Muscle of leg (tissue), 11 donors: ENCODE data around the gene IGFL2. TPM values are rescaled to one million over a fixed set of nuclear protein-coding genes. Genes with fewer than 3 reads are reported as not detected.
"Not testable (repeated sequence)": the region's sequence is repeated elsewhere in the genome, so short reads cannot be mapped to it uniquely, and the experiment has no call there.

Experiments
- DNase-seq: peaks from one replicate; pipeline ENCODE4 v3.0.0; 2013
- H3K27ac ChIP-seq: one replicate; pipeline ENCODE4 v1.5.1; 2013; ENCODE audit warnings: mild to moderate bottlenecking, low read length, control low read depth
- H3K27me3 ChIP-seq: one replicate; pipeline ENCODE4 v1.6.1; 2013; ENCODE audit warnings: low read length; ENCODE audit not compliant: control insufficient read depth, insufficient read depth
- H3K36me3 ChIP-seq: one replicate; pipeline ENCODE4 v1.6.1; 2013; ENCODE audit warnings: low read length; ENCODE audit not compliant: control insufficient read depth, insufficient read depth
- H3K4me1 ChIP-seq: one replicate; pipeline ENCODE4 v1.6.1; 2013; ENCODE audit warnings: low read length; ENCODE audit not compliant: control insufficient read depth, insufficient read depth
- H3K4me3 ChIP-seq: one replicate; pipeline ENCODE4 v1.5.1; 2013; ENCODE audit warnings: low read length, control low read depth
- H3K9me3 ChIP-seq: replicated peaks from 2 replicates; pipeline ENCODE4 v1.6.1; 2013; ENCODE audit warnings: low read depth, low read length; ENCODE audit not compliant: control insufficient read depth
- WGBS: methylation state at CpG from one replicate; pipeline ENCODE4 v1.1.5; 2013; ENCODE audit warnings: missing lambda C conversion rate; ENCODE audit not compliant: insufficient coverage; 5-methylcytosine and 5-hydroxymethylcytosine counted together
- polyA plus RNA-seq, 8 donors: library from polyadenylated mRNA; unstranded; fragments of 120-200 nt; gene quantifications; one replicate each; pipeline versions ENCODE4 v1.2.1 to v1.2.3, GENCODE V29; 2013; ENCODE audit warnings: inconsistent platforms in 1 of 8, low replicate concordance in 1 of 8; ENCODE audit not compliant: insufficient read length in 8 of 8, insufficient read depth in 1 of 8
- total RNA-seq: library from RNA; stranded (reverse); fragments of 120-200 nt; gene quantifications from one replicate; pipeline ENCODE4 v1.2.4, GENCODE V29; 2013

The IGFL2 gene
- total and polyA plus RNA-seq, 9 donors: 0.09 to 11.4 (median 0.33) TPM; not detected in 5

DNA sequence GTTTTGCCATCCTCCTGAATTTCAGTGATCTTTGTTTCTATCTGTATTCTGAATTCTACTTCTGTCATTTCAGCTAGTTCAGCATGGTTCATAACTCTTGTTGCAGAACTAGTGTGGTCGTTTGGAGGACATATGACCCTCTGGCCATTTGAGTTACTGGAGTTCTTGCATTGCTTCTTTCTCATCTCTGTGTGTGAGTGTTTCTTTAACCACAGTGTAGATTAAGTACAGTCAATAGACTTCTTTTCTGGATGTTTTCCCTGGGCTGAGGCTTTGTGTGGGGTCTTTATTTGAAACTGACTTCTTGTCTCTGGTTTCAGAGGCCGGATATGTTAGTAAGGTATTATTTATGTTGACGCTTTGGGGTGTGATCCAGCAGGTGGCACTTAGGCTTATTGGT is 14.7 kb downstream of the IGFL2 start:
- DNase-seq: no peak
- Histone ChIP-seq H3K4me3 (no peak overlapping the region), H3K27ac (no peak overlapping the region), H3K4me1 (no peaks in the 10 kb centered on the region), H3K36me3 (no peaks in the 10 kb centered on the region), H3K27me3 (peaks cover 2% of the 10 kb centered on the region), H3K9me3 (no peaks in the 10 kb centered on the region)
- 100% methylated on average over 1 of the region's 3 CpGs for WGBS

- WGBS: 64% methylated on average over 4 of the region's 8 CpGs
- Histone ChIP-seq H3K4me3 (no peak overlapping the region), H3K27me3 (peaks cover 5% of the 10 kb centered on the region), H3K27ac (no peak overlapping the region), H3K4me1 (no peaks in the 10 kb centered on the region), H3K9me3 (no peaks in the 10 kb centered on the region), H3K36me3 (no peaks in the 10 kb centered on the region)
- DNase-seq: no peak
Measured at GRCh38 chr19:46173886-46174480, 25.9 kb downstream of the IGFL2 start.

DNA sequence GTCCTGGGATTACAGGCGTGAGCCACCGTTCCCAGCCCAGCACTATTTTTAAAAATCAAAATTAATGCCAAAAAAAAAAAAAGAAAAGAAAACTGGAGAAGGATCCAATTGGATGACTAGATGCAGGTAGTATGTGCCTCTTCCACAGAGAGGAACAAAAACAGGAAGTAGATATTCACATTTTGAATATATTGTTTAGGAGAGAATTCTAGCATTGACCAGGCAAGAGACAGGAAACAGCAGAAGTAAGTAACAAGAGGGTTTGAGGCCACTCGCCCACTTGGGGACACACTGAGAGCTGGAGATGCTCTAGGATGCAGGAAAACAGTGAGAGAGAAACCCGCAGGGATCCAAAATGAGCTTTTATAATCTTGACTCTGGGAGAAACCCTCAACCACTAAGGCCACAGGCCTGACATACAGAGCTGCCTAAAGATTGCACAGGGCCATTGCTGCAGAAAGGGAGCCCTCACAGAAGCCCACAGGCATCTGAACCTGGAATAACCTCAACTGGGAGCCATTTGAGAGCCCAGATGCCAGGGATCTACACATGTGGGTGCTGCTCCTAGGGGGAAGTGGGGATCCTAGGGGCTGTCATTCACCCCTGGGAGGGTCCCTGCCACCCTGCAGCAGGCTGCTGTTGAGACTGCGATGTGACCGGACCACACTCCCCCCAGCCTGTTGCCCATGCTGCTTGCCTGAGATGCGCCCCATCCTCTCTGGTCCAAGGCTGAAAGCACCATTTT is 28.2 kb downstream of the IGFL2 start:
- Histone ChIP-seq H3K4me1 (no peaks in the 10 kb centered on the region), H3K4me3 (no peak overlapping the region), H3K27ac (no peak overlapping the region), H3K27me3 (peaks cover 5% of the 10 kb centered on the region), H3K9me3 (no peaks in the 10 kb centered on the region), H3K36me3 (no peaks in the 10 kb centered on the region)
- DNase-seq: no peak
- 83% methylated on average over 4 of the region's 7 CpGs for WGBS

DNA sequence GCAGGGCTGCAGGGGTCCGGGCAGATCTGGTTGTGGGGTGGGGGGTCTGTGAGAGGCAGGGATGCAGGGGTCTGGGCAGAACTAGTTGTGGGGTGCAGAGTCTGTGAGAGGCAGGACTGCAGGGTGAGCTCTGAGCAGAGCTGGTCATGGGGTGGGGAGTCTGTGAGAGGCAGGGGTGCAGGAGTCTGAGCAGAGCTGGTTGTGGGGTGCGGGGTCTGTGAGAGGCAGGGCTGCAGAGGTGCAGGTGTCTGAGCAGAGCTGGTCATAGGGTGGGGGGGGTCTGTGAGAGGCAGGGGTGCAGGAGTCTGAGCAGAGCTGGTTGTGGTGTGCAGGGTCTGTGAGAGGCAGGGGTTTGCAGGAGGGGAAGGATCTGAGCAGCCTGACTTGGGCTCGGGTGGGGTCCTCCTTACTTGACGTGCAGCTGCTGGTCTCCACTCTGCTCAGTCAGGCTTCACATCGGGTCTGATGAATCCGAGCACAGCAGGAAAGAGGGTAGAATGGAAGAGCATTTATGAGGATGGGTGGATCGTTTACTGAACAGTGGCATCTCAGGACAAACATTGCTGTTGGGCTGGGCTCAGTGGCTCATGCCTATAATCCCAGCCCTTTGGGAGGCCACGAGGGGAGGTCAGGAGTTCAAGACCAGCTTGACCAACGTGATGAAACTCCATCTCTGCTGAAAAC is 31.2 kb downstream of the IGFL2 start:
- H3K9me3 ChIP-seq: no peaks in the 10 kb centered on the region
- 55% methylated on average over 9 of the region's 9 CpGs for WGBS
- no peaks in the 10 kb centered on the region for H3K4me1 ChIP-seq
- DNase-seq: no peak
- peaks cover 3% of the 10 kb centered on the region for H3K27me3 ChIP-seq
- H3K27ac ChIP-seq: no peak overlapping the region
- no peaks in the 10 kb centered on the region for H3K36me3 ChIP-seq
- no peak overlapping the region for H3K4me3 ChIP-seq

- no peak for DNase-seq
- no peaks in the 10 kb centered on the region for H3K4me1 ChIP-seq
- H3K27me3 ChIP-seq: peaks cover 2% of the 10 kb centered on the region
- 83% methylated on average over 5 of the region's 5 CpGs for WGBS
- H3K4me3 ChIP-seq: no peak overlapping the region
- no peaks in the 10 kb centered on the region for H3K36me3 ChIP-seq
- H3K27ac ChIP-seq: no peak overlapping the region
- no peaks in the 10 kb centered on the region for H3K9me3 ChIP-seq
Measured at GRCh38 chr19:46180701-46181387, 32.8 kb downstream of the IGFL2 start.

GRCh38 chr19:46181388-46181779 is 33.3 kb downstream of the IGFL2 start:
- peaks cover 2% of the 10 kb centered on the region for H3K27me3 ChIP-seq
- WGBS: 11% methylated on average over 4 of the region's 6 CpGs

DNA sequence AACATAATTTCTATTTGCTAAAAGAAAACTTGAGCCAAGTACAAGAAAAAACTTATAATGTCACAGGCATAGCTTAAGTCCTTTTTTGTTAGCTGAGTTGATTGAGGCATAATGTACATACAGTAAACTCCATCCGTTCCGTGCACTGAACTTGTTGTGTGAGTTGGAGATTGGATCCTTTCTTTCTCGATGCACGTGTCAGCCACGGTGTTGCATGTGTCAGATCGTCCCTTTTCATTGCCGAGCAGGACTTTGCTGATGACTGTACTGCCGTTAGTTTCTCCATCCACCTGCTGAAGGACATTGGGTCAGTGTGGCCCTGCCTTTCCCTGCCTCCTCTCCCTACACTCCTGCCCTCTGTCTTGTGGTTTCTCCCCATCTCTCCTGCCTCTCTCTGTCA is 34.4 kb downstream of the IGFL2 start:
- H3K9me3 ChIP-seq: no peaks in the 10 kb centered on the region
- 72% methylated on average over 5 of the region's 8 CpGs for WGBS
- DNase-seq: no peak
- no peak overlapping the region for H3K4me3 ChIP-seq
- peaks cover 2% of the 10 kb centered on the region for H3K27me3 ChIP-seq
- no peaks in the 10 kb centered on the region for H3K36me3 ChIP-seq
- no peaks in the 10 kb centered on the region for H3K4me1 ChIP-seq
- no peak overlapping the region for H3K27ac ChIP-seq

More at GRCh38 chr19:46181388-46181779, 33.3 kb downstream of the IGFL2 start:
- Histone ChIP-seq H3K4me3 (no peak overlapping the region), H3K4me1 (no peaks in the 10 kb centered on the region), H3K27ac (no peak overlapping the region), H3K9me3 (no peaks in the 10 kb centered on the region), H3K36me3 (no peaks in the 10 kb centered on the region)
- no peak for DNase-seq

- H3K9me3 ChIP-seq, H3K4me1 ChIP-seq, H3K36me3 ChIP-seq, H3K27me3 ChIP-seq, H3K27ac ChIP-seq, DNase-seq, H3K4me3 ChIP-seq: not testable (repeated sequence)
- WGBS: 67% methylated on average over 2 of the region's 6 CpGs
Measured at GRCh38 chr19:46184775-46185710, 37.0 kb downstream of the IGFL2 start.

- H3K36me3 ChIP-seq: no peaks in the 10 kb centered on the region
- 80% methylated on average over 16 of the region's 20 CpGs for WGBS
- no peak for DNase-seq
- no peak overlapping the region for H3K4me3 ChIP-seq
- H3K27me3 ChIP-seq: peaks cover 13% of the 10 kb centered on the region
- no peak overlapping the region for H3K27ac ChIP-seq
- H3K9me3 ChIP-seq: no peaks in the 10 kb centered on the region
- H3K4me1 ChIP-seq: no peaks in the 10 kb centered on the region
Measured at GRCh38 chr19:46186101-46186716, 38.2 kb downstream of the IGFL2 start.
